ENCODE measurements around the gene TMPRSS9. TPM values are rescaled to one million over a fixed set of nuclear protein-coding genes. Genes with fewer than 3 reads are reported as not detected.

TMPRSS9 gene
- total and polyA plus RNA-seq, 2 of the 13 experiments (the other 11 are each of a cell fraction or from before 2014, with no cell fraction given): 2.5 to 5.2 TPM

- TF ChIP-seq SETDB1 (CRISPR knock-in tag; IDR thresholded peaks at IDR 0.05; ENCODE audit: borderline replicate concordance) (no peak), GMEB1 (CRISPR knock-in tag; IDR thresholded peaks at IDR 0.05; ENCODE audit: borderline replicate concordance) (peak; percentile 92), ZNF605 (CRISPR knock-in tag; IDR thresholded peaks at IDR 0.05) (peak; percentile 88), SNAPC5 (CRISPR knock-in tag; IDR thresholded peaks at IDR 0.05; ENCODE audit: borderline replicate concordance) (peak; percentile 69; the same call in 1 of the 2 replicates), WIZ (CRISPR knock-in tag; IDR thresholded peaks at IDR 0.05) (no peak), POLR2G (IDR thresholded peaks at IDR 0.05; ENCODE audit: low read depth, low read length) (peak; percentile 94), ZNF317 (CRISPR knock-in tag; IDR thresholded peaks at IDR 0.05) (peak; percentile 13; the same call in 1 of the 2 replicates), TSC22D2 (CRISPR knock-in tag; IDR thresholded peaks at IDR 0.05; ENCODE audit: borderline replicate concordance) (no peak; the same call in 1 of the 2 replicates), ZNF138 (CRISPR knock-in tag; IDR thresholded peaks at IDR 0.05; ENCODE audit: low read depth) (0 out of 2 replicates have a peak, but pooled peaks have one; percentile 71), GTF2F1 (IDR thresholded peaks at IDR 0.05; ENCODE audit: low read length) (peak; percentile 86; the same call in 1 of the 2 replicates), ZNF549 (CRISPR knock-in tag; IDR thresholded peaks at IDR 0.05) (no peak), ZNF543 (CRISPR knock-in tag; IDR thresholded peaks at IDR 0.05) (0 out of 2 replicates have a peak, but pooled peaks have one; percentile 41), ZNF224 (CRISPR knock-in tag; IDR thresholded peaks at IDR 0.05) (peak; percentile 80), MXI1 (IDR thresholded peaks at IDR 0.05; ENCODE audit: borderline replicate concordance, low read depth, low read length) (peak; percentile 74; the same call in 2 of the 3 replicates), ZBTB33 (CRISPR knock-in tag; IDR thresholded peaks at IDR 0.05) (peak; percentile 32), ZNF768 (CRISPR knock-in tag; IDR thresholded peaks at IDR 0.05) (peak; percentile 51), ATF7 (IDR thresholded peaks at IDR 0.05) (no peak), ATF7 (CRISPR knock-in tag; IDR thresholded peaks at IDR 0.05) (peak; percentile 26; the same call in 1 of the 2 replicates), TFDP1 (CRISPR knock-in tag; IDR thresholded peaks at IDR 0.05; ENCODE audit: borderline replicate concordance) (no peak), CREB1 (IDR thresholded peaks at IDR 0.05) (peak; percentile 93), CREB1 (CRISPR knock-in tag; IDR thresholded peaks at IDR 0.05) (peak; percentile 99), ARID2 (CRISPR knock-in tag; IDR thresholded peaks at IDR 0.05; ENCODE audit: borderline replicate concordance) (peak; percentile 64; the same call in 1 of the 2 replicates), NR2C2 (CRISPR knock-in tag; IDR thresholded peaks at IDR 0.05; ENCODE audit: borderline replicate concordance) (peak; percentile 92), RFX5 (IDR thresholded peaks at IDR 0.05; ENCODE audit: low read depth, low read length) (0 out of 2 replicates have a peak, but pooled peaks have one; percentile 54), ZNF570 (CRISPR knock-in tag; IDR thresholded peaks at IDR 0.05; ENCODE audit: borderline replicate concordance) (peak; percentile 18; the same call in 1 of the 2 replicates), NFE2L2 (IDR thresholded peaks at IDR 0.05; ENCODE audit: low read length) (no peak)
These were observed 67.6 kb downstream of the TMPRSS9 start, which contains the start of gene TIMM13 (continued) for GRCh38 chr19:2427429-2428320.
